GM23338 (cell line): ENCODE results near the gene TTC38. TPM values are rescaled to one million over a fixed set of nuclear protein-coding genes. Genes with fewer than 3 reads are reported as not detected.

Source experiments
- ATAC-seq: fragments of 200-7000 bp; cut with Tn5 transposase; 3 replicates; pipeline ENCODE4 v1.9.1; 2020
- DNase-seq: peaks from one replicate; pipeline ENCODE4 v3.0.0-alpha.2; 2015; ENCODE audit warnings: low spot score
- H2AFZ ChIP-seq: fragments of 200-600 bp; sonication (generic); 2 replicates; pipeline ENCODE4 v1.8.0; 2016; ENCODE audit warnings: antibody characterized with exemption, mild to moderate bottlenecking, moderate library complexity
- H3F3A ChIP-seq: fragments of 200-600 bp; sonication (generic); replicated peaks from 2 replicates; pipeline ENCODE4 v1.8.0; 2017; ENCODE audit warnings: antibody characterized with exemption, mixed run types, low read depth
- H3K27ac ChIP-seq: fragments of 200-600 bp; sonication (generic); 2 replicates; pipeline ENCODE4 v1.6.1; 2016; ENCODE audit warnings: low read depth
- H3K27me3 ChIP-seq: fragments of 200-600 bp; sonication (generic); 2 replicates; pipeline ENCODE4 v1.8.0; 2016; ENCODE audit warnings: mild to moderate bottlenecking, mixed run types, moderate library complexity; ENCODE audit not compliant: insufficient read depth
- H3K36me3 ChIP-seq: fragments of 200-600 bp; sonication (generic); 2 replicates; pipeline ENCODE4 v1.8.0; 2016; ENCODE audit warnings: mild to moderate bottlenecking; ENCODE audit not compliant: insufficient read depth
- H3K4me1 ChIP-seq: fragments of 200-600 bp; sonication (generic); 2 replicates; pipeline ENCODE4 v1.8.0; 2016; ENCODE audit warnings: mild to moderate bottlenecking, moderate library complexity; ENCODE audit not compliant: insufficient read depth
- H3K4me2 ChIP-seq: fragments of 200-600 bp; sonication (generic); 2 replicates; pipeline ENCODE4 v1.7.1; 2017; ENCODE audit warnings: mixed run types
- H3K4me3 ChIP-seq: fragments of 200-600 bp; sonication (generic); 2 replicates; pipeline ENCODE4 v1.6.1; 2016; ENCODE audit warnings: mixed run types
- H3K79me2 ChIP-seq: fragments of 200-600 bp; sonication (generic); replicated peaks from 2 replicates; pipeline ENCODE4 v1.8.0; 2017; ENCODE audit warnings: mild to moderate bottlenecking; ENCODE audit not compliant: insufficient read depth
- H3K9me2 ChIP-seq: fragments of 200-600 bp; sonication (generic); 2 replicates; pipeline ENCODE4 v1.8.0; 2017; ENCODE audit not compliant: insufficient read depth
- H4K20me1 ChIP-seq: fragments of 200-600 bp; sonication (generic); replicated peaks from 2 replicates; pipeline ENCODE4 v1.8.0; 2017; ENCODE audit warnings: mild to moderate bottlenecking; ENCODE audit not compliant: insufficient read depth
- H3K27ac Mint-ChIP-seq: 2 replicates; pipeline ENCODE4 v1.8.0; 2020; ENCODE audit warnings: inconsistent platforms, mild to moderate bottlenecking, moderate library complexity, mixed read lengths
- H3K27me3 Mint-ChIP-seq: 3 replicates; pipeline ENCODE4 v1.8.0; 2022; ENCODE audit warnings: low read depth, mild to moderate bottlenecking, moderate library complexity, mixed read lengths, inconsistent platforms; ENCODE audit not compliant: insufficient read depth, poor library complexity
- H3K36me3 Mint-ChIP-seq: 3 replicates; pipeline ENCODE4 v1.8.0; 2021; ENCODE audit warnings: low read depth, mild to moderate bottlenecking, inconsistent platforms, moderate library complexity, mixed read lengths
- H3K4me1 Mint-ChIP-seq: 3 replicates; pipeline ENCODE4 v1.8.0; 2020; ENCODE audit warnings: mild to moderate bottlenecking, inconsistent platforms, mixed read lengths
- H3K4me3 Mint-ChIP-seq: 3 replicates; pipeline ENCODE4 v1.8.0; 2021; ENCODE audit warnings: moderate library complexity, mild to moderate bottlenecking, inconsistent platforms, mixed read lengths
- H3K9me3 Mint-ChIP-seq: 3 replicates; pipeline ENCODE4 v1.8.0; 2020; ENCODE audit warnings: moderate library complexity, mild to moderate bottlenecking, inconsistent platforms, mixed read lengths
- CREB1 ChIP-seq: fragments of 250-450 bp; sonication (Bioruptor Pico); IDR thresholded peaks from 2 replicates; pipeline ENCODE4 v1.5.0; 2020; ENCODE audit warnings: low read depth, mild to moderate bottlenecking, moderate library complexity
- EZH2 ChIP-seq: fragments of 200-600 bp; sonication (generic); IDR thresholded peaks from one replicate; pipeline ENCODE4 v1.8.0; 2017; ENCODE audit warnings: antibody characterized with exemption, mild to moderate bottlenecking, low read depth; ENCODE audit not compliant: unreplicated experiment
- EZH2phosphoT487 ChIP-seq: fragments of 200-600 bp; sonication (generic); IDR thresholded peaks from one replicate; pipeline ENCODE4 v1.8.1; 2018; ENCODE audit warnings: antibody characterized with exemption; ENCODE audit not compliant: unreplicated experiment
- JUNB ChIP-seq: IDR thresholded peaks from one replicate; pipeline ENCODE4 v1.6.1; 2016; ENCODE audit warnings: antibody characterized with exemption; ENCODE audit not compliant: unreplicated experiment
- NANOG ChIP-seq: IDR thresholded peaks from 2 replicates; pipeline ENCODE4 v1.6.1; 2016; ENCODE audit warnings: antibody characterized with exemption, borderline replicate concordance
- STAT1 ChIP-seq: IDR thresholded peaks from one replicate; pipeline ENCODE4 v1.6.1; 2016; ENCODE audit warnings: antibody characterized with exemption; ENCODE audit not compliant: unreplicated experiment
- ZNF114 ChIP-seq: fragments of 250-450 bp; sonication (Bioruptor Pico); IDR thresholded peaks from 2 replicates; pipeline ENCODE4 v1.5.0; 2020; ENCODE audit warnings: mild to moderate bottlenecking, moderate library complexity
- polyA plus RNA-seq: library from polyadenylated mRNA; unstranded; fragments of >200 nt; fragmentation: Nextera tagmentation; extraction: Ambion mirVana; gene quantifications from 2 replicates; pipeline ENCODE4 v1.2.1, GENCODE V29; 2016
- total RNA-seq: library from RNA; depleted of rRNA; stranded (reverse); fragments of >200 nt; shearing (Covaris generic); gene quantifications from 2 replicates; pipeline ENCODE4 v1.2.3, GENCODE V29; 2014
- TF ChIP-seq, protein P1 (sequence below), 2 experiments: fragments of 200-600 bp in 1 of 2; sonication (generic) in 1 of 2; conservative IDR thresholded peaks; 2 replicates each; pipeline versions ENCODE4 v1.5.1 to v1.6.1; 2016 to 2017; ENCODE audit warnings: antibody characterized with exemption in 2 of 2, low read depth in 2 of 2, mild to moderate bottlenecking in 2 of 2, moderate library complexity in 1 of 2
- TF ChIP-seq, protein P2 (sequence below): IDR thresholded peaks from 2 replicates; pipeline ENCODE4 v1.6.1; 2016; ENCODE audit warnings: antibody characterized with exemption
- TF ChIP-seq, protein P3 (sequence below): fragments of 250-450 bp; sonication (Bioruptor Pico); IDR thresholded peaks from 2 replicates; pipeline ENCODE4 v1.5.0; 2020; ENCODE audit warnings: mild to moderate bottlenecking, moderate library complexity
- TF ChIP-seq, protein P4 (sequence below): IDR thresholded peaks from one replicate; pipeline ENCODE4 v1.6.1; 2018; ENCODE audit warnings: antibody characterized with exemption; ENCODE audit not compliant: unreplicated experiment

TTC38 gene
- total and polyA plus RNA-seq, 2 experiments from 2014 or later, result 11.8 to 46.6 TPM

DNA sequence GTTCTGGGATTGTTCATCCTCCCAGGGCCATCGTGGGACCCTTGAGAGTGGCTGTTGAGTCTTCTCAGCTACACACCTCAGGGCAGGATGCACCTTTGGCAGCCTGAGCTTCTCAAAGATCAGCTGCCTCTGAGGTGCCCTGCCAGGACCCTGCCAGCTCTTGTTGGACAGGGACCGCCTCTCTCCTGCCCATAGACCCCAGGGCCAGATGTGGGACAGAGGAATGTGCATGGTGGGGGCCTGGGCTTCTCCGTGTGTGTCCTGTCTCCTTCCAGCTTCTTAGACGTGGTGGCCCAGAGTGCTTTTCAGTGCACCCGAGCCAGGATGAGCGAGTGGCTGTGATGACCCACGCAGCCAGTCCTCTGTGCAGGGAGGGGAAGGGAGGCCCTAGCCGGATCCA is 61.8 kb downstream of the TTC38 start:
- DNase-seq (no peak), ATAC-seq (no peak)
- Mint-ChIP-seq H3K27me3 (peaks cover 6% of the 10 kb centered on the region), H3K4me3 (no peak overlapping the region), H3K27ac (no peak overlapping the region), H3K9me3 (no peaks in the 10 kb centered on the region), H3K36me3 (peaks cover 45% of the 10 kb centered on the region), H3K4me1 (peaks cover 5% of the 10 kb centered on the region; the same call in 1 of the 3 replicates)
- TF ChIP-seq EZH2 (no peak), ZNF114 (CRISPR knock-in tag) (no peak), NANOG (no peak), EZH2phosphoT487 (no peak), JUNB (no peak), STAT1 (no peak), CREB1 (CRISPR knock-in tag) (no peak)
- TF ChIP-seq, protein P1, sequence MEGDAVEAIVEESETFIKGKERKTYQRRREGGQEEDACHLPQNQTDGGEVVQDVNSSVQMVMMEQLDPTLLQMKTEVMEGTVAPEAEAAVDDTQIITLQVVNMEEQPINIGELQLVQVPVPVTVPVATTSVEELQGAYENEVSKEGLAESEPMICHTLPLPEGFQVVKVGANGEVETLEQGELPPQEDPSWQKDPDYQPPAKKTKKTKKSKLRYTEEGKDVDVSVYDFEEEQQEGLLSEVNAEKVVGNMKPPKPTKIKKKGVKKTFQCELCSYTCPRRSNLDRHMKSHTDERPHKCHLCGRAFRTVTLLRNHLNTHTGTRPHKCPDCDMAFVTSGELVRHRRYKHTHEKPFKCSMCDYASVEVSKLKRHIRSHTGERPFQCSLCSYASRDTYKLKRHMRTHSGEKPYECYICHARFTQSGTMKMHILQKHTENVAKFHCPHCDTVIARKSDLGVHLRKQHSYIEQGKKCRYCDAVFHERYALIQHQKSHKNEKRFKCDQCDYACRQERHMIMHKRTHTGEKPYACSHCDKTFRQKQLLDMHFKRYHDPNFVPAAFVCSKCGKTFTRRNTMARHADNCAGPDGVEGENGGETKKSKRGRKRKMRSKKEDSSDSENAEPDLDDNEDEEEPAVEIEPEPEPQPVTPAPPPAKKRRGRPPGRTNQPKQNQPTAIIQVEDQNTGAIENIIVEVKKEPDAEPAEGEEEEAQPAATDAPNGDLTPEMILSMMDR (conservative IDR thresholded peaks at IDR 0.05; ENCODE audit: low read depth in 2 of 2), result no peak
- TF ChIP-seq, protein P2, sequence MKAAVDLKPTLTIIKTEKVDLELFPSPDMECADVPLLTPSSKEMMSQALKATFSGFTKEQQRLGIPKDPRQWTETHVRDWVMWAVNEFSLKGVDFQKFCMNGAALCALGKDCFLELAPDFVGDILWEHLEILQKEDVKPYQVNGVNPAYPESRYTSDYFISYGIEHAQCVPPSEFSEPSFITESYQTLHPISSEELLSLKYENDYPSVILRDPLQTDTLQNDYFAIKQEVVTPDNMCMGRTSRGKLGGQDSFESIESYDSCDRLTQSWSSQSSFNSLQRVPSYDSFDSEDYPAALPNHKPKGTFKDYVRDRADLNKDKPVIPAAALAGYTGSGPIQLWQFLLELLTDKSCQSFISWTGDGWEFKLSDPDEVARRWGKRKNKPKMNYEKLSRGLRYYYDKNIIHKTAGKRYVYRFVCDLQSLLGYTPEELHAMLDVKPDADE, result no peak
- TF ChIP-seq, protein P3, sequence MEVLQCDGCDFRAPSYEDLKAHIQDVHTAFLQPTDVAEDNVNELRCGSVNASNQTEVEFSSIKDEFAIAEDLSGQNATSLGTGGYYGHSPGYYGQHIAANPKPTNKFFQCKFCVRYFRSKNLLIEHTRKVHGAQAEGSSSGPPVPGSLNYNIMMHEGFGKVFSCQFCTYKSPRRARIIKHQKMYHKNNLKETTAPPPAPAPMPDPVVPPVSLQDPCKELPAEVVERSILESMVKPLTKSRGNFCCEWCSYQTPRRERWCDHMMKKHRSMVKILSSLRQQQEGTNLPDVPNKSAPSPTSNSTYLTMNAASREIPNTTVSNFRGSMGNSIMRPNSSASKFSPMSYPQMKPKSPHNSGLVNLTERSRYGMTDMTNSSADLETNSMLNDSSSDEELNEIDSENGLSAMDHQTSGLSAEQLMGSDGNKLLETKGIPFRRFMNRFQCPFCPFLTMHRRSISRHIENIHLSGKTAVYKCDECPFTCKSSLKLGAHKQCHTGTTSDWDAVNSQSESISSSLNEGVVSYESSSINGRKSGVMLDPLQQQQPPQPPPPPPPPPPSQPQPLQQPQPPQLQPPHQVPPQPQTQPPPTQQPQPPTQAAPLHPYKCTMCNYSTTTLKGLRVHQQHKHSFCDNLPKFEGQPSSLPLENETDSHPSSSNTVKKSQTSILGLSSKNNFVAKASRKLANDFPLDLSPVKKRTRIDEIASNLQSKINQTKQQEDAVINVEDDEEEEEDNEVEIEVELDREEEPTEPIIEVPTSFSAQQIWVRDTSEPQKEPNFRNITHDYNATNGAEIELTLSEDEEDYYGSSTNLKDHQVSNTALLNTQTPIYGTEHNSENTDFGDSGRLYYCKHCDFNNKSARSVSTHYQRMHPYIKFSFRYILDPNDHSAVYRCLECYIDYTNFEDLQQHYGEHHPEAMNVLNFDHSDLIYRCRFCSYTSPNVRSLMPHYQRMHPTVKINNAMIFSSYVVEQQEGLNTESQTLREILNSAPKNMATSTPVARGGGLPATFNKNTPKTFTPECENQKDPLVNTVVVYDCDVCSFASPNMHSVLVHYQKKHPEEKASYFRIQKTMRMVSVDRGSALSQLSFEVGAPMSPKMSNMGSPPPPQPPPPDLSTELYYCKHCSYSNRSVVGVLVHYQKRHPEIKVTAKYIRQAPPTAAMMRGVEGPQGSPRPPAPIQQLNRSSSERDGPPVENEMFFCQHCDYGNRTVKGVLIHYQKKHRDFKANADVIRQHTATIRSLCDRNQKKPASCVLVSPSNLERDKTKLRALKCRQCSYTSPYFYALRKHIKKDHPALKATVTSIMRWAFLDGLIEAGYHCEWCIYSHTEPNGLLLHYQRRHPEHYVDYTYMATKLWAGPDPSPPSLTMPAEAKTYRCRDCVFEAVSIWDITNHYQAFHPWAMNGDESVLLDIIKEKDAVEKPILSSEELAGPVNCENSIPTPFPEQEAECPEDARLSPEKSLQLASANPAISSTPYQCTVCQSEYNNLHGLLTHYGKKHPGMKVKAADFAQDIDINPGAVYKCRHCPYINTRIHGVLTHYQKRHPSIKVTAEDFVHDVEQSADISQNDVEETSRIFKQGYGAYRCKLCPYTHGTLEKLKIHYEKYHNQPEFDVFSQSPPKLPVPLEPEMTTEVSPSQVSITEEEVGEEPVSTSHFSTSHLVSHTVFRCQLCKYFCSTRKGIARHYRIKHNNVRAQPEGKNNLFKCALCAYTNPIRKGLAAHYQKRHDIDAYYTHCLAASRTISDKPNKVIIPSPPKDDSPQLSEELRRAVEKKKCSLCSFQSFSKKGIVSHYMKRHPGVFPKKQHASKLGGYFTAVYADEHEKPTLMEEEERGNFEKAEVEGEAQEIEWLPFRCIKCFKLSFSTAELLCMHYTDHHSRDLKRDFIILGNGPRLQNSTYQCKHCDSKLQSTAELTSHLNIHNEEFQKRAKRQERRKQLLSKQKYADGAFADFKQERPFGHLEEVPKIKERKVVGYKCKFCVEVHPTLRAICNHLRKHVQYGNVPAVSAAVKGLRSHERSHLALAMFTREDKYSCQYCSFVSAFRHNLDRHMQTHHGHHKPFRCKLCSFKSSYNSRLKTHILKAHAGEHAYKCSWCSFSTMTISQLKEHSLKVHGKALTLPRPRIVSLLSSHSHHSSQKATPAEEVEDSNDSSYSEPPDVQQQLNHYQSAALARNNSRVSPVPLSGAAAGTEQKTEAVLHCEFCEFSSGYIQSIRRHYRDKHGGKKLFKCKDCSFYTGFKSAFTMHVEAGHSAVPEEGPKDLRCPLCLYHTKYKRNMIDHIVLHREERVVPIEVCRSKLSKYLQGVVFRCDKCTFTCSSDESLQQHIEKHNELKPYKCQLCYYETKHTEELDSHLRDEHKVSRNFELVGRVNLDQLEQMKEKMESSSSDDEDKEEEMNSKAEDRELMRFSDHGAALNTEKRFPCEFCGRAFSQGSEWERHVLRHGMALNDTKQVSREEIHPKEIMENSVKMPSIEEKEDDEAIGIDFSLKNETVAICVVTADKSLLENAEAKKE (CRISPR knock-in tag), result no peak
- TF ChIP-seq, protein P4, sequence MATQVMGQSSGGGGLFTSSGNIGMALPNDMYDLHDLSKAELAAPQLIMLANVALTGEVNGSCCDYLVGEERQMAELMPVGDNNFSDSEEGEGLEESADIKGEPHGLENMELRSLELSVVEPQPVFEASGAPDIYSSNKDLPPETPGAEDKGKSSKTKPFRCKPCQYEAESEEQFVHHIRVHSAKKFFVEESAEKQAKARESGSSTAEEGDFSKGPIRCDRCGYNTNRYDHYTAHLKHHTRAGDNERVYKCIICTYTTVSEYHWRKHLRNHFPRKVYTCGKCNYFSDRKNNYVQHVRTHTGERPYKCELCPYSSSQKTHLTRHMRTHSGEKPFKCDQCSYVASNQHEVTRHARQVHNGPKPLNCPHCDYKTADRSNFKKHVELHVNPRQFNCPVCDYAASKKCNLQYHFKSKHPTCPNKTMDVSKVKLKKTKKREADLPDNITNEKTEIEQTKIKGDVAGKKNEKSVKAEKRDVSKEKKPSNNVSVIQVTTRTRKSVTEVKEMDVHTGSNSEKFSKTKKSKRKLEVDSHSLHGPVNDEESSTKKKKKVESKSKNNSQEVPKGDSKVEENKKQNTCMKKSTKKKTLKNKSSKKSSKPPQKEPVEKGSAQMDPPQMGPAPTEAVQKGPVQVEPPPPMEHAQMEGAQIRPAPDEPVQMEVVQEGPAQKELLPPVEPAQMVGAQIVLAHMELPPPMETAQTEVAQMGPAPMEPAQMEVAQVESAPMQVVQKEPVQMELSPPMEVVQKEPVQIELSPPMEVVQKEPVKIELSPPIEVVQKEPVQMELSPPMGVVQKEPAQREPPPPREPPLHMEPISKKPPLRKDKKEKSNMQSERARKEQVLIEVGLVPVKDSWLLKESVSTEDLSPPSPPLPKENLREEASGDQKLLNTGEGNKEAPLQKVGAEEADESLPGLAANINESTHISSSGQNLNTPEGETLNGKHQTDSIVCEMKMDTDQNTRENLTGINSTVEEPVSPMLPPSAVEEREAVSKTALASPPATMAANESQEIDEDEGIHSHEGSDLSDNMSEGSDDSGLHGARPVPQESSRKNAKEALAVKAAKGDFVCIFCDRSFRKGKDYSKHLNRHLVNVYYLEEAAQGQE, result no peak
- no peak overlapping the region for H3K27ac ChIP-seq
- no peaks in the 10 kb centered on the region for H3K4me1 ChIP-seq
- H4K20me1 ChIP-seq, result no peaks in the 10 kb centered on the region; the same call in 1 of the 2 replicates
- no peak overlapping the region for H3K4me2 ChIP-seq
- H3K36me3 ChIP-seq, result peaks cover 14% of the 10 kb centered on the region
- H3K27me3 ChIP-seq, result no peaks in the 10 kb centered on the region
- no peaks in the 10 kb centered on the region for H3F3A ChIP-seq
- no peaks in the 10 kb centered on the region for H3K79me2 ChIP-seq
- no peak overlapping the region for H2AFZ ChIP-seq
- H3K9me2 ChIP-seq, result no peaks in the 10 kb centered on the region
- no peak overlapping the region for H3K4me3 ChIP-seq
